Stimulated activated naive CD8-positive, alpha-beta T cell treated with anti-CD3 and anti-CD28 coated beads, Interleukin-15, Interleukin-2, amounts not matched to agents 100 ng/mL and 50 ng/mL, for 24 hours (primary cell): ENCODE data around the gene SYT2.
"Not testable (repeated sequence)": the region's sequence is repeated elsewhere in the genome, so short reads cannot be mapped to it uniquely, and the experiment has no call there.

Source experiments
- H3K27ac Mint-ChIP-seq: one replicate; pipeline ENCODE4 v1.8.0; 2021; ENCODE audit warnings: mild to moderate bottlenecking, mixed read lengths
- H3K27me3 Mint-ChIP-seq: one replicate; pipeline ENCODE4 v1.8.0; 2021; ENCODE audit warnings: mixed read lengths
- H3K36me3 Mint-ChIP-seq: one replicate; pipeline ENCODE4 v1.8.0; 2021; ENCODE audit warnings: low read depth, mixed read lengths
- H3K4me1 Mint-ChIP-seq: one replicate; pipeline ENCODE4 v1.8.0; 2021; ENCODE audit warnings: low read depth, mixed read lengths
- H3K4me3 Mint-ChIP-seq: one replicate; pipeline ENCODE4 v1.8.0; 2021; ENCODE audit warnings: mild to moderate bottlenecking, mixed read lengths
- H3K9me3 Mint-ChIP-seq: one replicate; pipeline ENCODE4 v1.8.0; 2021; ENCODE audit warnings: mixed read lengths

The SYT2 gene

GRCh38 chr1:202630541-202630940, 79.7 kb downstream of the SYT2 start:
- no peaks in the 10 kb centered on the region for H3K9me3 Mint-ChIP-seq
- peaks cover 35% of the 10 kb centered on the region for H3K27me3 Mint-ChIP-seq
- H3K4me3 Mint-ChIP-seq = no peak overlapping the region
- H3K27ac Mint-ChIP-seq = no peak overlapping the region
- no peaks in the 10 kb centered on the region for H3K36me3 Mint-ChIP-seq
- peaks cover 41% of the 10 kb centered on the region for H3K4me1 Mint-ChIP-seq

GRCh38 chr1:202630096-202630495, 80.2 kb downstream of the SYT2 start:
- H3K27me3 Mint-ChIP-seq = peaks cover 31% of the 10 kb centered on the region
- not testable (repeated sequence) for H3K4me3 Mint-ChIP-seq

GRCh38 chr1:202629257-202629811, 80.9 kb downstream of the SYT2 start:
- not testable (repeated sequence) for H3K36me3 Mint-ChIP-seq, H3K9me3 Mint-ChIP-seq, H3K27ac Mint-ChIP-seq, H3K4me3 Mint-ChIP-seq
- Mint-ChIP-seq H3K27me3 (peaks cover 26% of the 10 kb centered on the region), H3K4me1 (peaks cover 41% of the 10 kb centered on the region)

More at GRCh38 chr1:202630096-202630495, 80.2 kb downstream of the SYT2 start:
- not testable (repeated sequence) for H3K27ac Mint-ChIP-seq, H3K36me3 Mint-ChIP-seq, H3K9me3 Mint-ChIP-seq
- peaks cover 41% of the 10 kb centered on the region for H3K4me1 Mint-ChIP-seq

GRCh38 chr1:202628646-202629215, 81.5 kb downstream of the SYT2 start:
- Mint-ChIP-seq H3K4me1 (peaks cover 41% of the 10 kb centered on the region), H3K9me3 (no peaks in the 10 kb centered on the region), H3K27ac (no peak overlapping the region), H3K36me3 (no peaks in the 10 kb centered on the region), H3K27me3 (peaks cover 26% of the 10 kb centered on the region), H3K4me3 (no peak overlapping the region)

GRCh38 chr1:202627841-202628565, 82.3 kb downstream of the SYT2 start:
- Mint-ChIP-seq H3K36me3 (no peaks in the 10 kb centered on the region), H3K4me3 (no peak overlapping the region), H3K27ac (no peak overlapping the region), H3K9me3 (no peaks in the 10 kb centered on the region), H3K27me3 (peaks cover 26% of the 10 kb centered on the region), H3K4me1 (peaks cover 41% of the 10 kb centered on the region)

- not testable (repeated sequence) for H3K36me3 Mint-ChIP-seq, H3K27ac Mint-ChIP-seq, H3K4me3 Mint-ChIP-seq, H3K9me3 Mint-ChIP-seq
- H3K4me1 Mint-ChIP-seq = peaks cover 41% of the 10 kb centered on the region
- peaks cover 22% of the 10 kb centered on the region for H3K27me3 Mint-ChIP-seq
These were observed 83.2 kb downstream of the SYT2 start for GRCh38 chr1:202627036-202627435.

GRCh38 chr1:202625416-202626360, 84.6 kb downstream of the SYT2 start:
- no peaks in the 10 kb centered on the region for H3K9me3 Mint-ChIP-seq
- H3K4me3 Mint-ChIP-seq = no peak overlapping the region
- H3K27ac Mint-ChIP-seq = no peak overlapping the region
- H3K4me1 Mint-ChIP-seq = peaks cover 33% of the 10 kb centered on the region
- peaks cover 23% of the 10 kb centered on the region for H3K27me3 Mint-ChIP-seq
- H3K36me3 Mint-ChIP-seq = no peaks in the 10 kb centered on the region

- Mint-ChIP-seq H3K9me3 (no peaks in the 10 kb centered on the region), H3K27ac (no peak overlapping the region), H3K36me3 (no peaks in the 10 kb centered on the region), H3K4me1 (peaks cover 28% of the 10 kb centered on the region), H3K4me3 (no peak overlapping the region), H3K27me3 (peaks cover 24% of the 10 kb centered on the region)
These were observed 85.5 kb downstream of the SYT2 start for GRCh38 chr1:202624781-202625108.

- H3K27me3 Mint-ChIP-seq = peaks cover 28% of the 10 kb centered on the region
- no peaks in the 10 kb centered on the region for H3K9me3 Mint-ChIP-seq
- H3K27ac Mint-ChIP-seq = no peak overlapping the region
- H3K36me3 Mint-ChIP-seq = no peaks in the 10 kb centered on the region
- H3K4me3 Mint-ChIP-seq = no peak overlapping the region
- H3K4me1 Mint-ChIP-seq = peaks cover 22% of the 10 kb centered on the region
These were observed 86.0 kb downstream of the SYT2 start for GRCh38 chr1:202624088-202624780.

- not testable (repeated sequence) for H3K9me3 Mint-ChIP-seq, H3K4me3 Mint-ChIP-seq, H3K27ac Mint-ChIP-seq, H3K36me3 Mint-ChIP-seq
- Mint-ChIP-seq H3K27me3 (peaks cover 36% of the 10 kb centered on the region), H3K4me1 (peaks cover 15% of the 10 kb centered on the region)
These were observed 86.8 kb downstream of the SYT2 start for GRCh38 chr1:202623476-202623875.

GRCh38 chr1:202623075-202623474, 87.2 kb downstream of the SYT2 start:
- no peak overlapping the region for H3K4me3 Mint-ChIP-seq
- peaks cover 11% of the 10 kb centered on the region for H3K4me1 Mint-ChIP-seq
- no peak overlapping the region for H3K27ac Mint-ChIP-seq
- H3K27me3 Mint-ChIP-seq = peaks cover 37% of the 10 kb centered on the region
- H3K9me3 Mint-ChIP-seq = no peaks in the 10 kb centered on the region
- no peaks in the 10 kb centered on the region for H3K36me3 Mint-ChIP-seq

GRCh38 chr1:202622388-202622787, 87.9 kb downstream of the SYT2 start:
- peaks cover 33% of the 10 kb centered on the region for H3K27me3 Mint-ChIP-seq
- no peaks in the 10 kb centered on the region for H3K36me3 Mint-ChIP-seq
- no peaks in the 10 kb centered on the region for H3K9me3 Mint-ChIP-seq
- no peak overlapping the region for H3K27ac Mint-ChIP-seq
- no peak overlapping the region for H3K4me3 Mint-ChIP-seq
- peaks cover 8% of the 10 kb centered on the region for H3K4me1 Mint-ChIP-seq

- no peak overlapping the region for H3K4me3 Mint-ChIP-seq
- peaks cover 12% of the 10 kb centered on the region for H3K4me1 Mint-ChIP-seq
- peaks cover 39% of the 10 kb centered on the region for H3K27me3 Mint-ChIP-seq
- H3K27ac Mint-ChIP-seq = no peak overlapping the region
- H3K9me3 Mint-ChIP-seq = no peaks in the 10 kb centered on the region
- H3K36me3 Mint-ChIP-seq = no peaks in the 10 kb centered on the region
These were observed 88.8 kb downstream of the SYT2 start for GRCh38 chr1:202621446-202621845.

GRCh38 chr1:202620036-202620435, 90.2 kb downstream of the SYT2 start:
- H3K9me3 Mint-ChIP-seq, H3K4me3 Mint-ChIP-seq, H3K36me3 Mint-ChIP-seq, H3K27ac Mint-ChIP-seq: not testable (repeated sequence)
- peaks cover 43% of the 10 kb centered on the region for H3K27me3 Mint-ChIP-seq
- H3K4me1 Mint-ChIP-seq = peaks cover 26% of the 10 kb centered on the region
